Testis (tissue), 3 donors: ENCODE data around the gene ACP1. TPM values are rescaled to one million over a fixed set of nuclear protein-coding genes. Genes with fewer than 3 reads are reported as not detected.

Experiments used
- DNase-seq: peaks from one replicate; pipeline ENCODE4 v3.0.0-alpha.2; 2019
- H3K27ac ChIP-seq, 2 donors: fragments of 200-600 bp; sonication (generic); one replicate each; pipeline ENCODE4 v1.5.1; 2019
- H3K27me3 ChIP-seq: fragments of 200-600 bp; sonication (generic); one replicate; pipeline ENCODE4 v1.5.1; 2019
- H3K36me3 ChIP-seq: fragments of 200-600 bp; sonication (generic); one replicate; pipeline ENCODE4 v1.5.1; 2017; ENCODE audit warnings: low read depth; ENCODE audit errors: missing control alignments
- H3K4me1 ChIP-seq: fragments of 200-600 bp; sonication (generic); one replicate; pipeline ENCODE4 v1.5.1; 2019
- H3K4me3 ChIP-seq, 2 donors: fragments of 200-600 bp; sonication (generic); one replicate each; pipeline ENCODE4 v1.5.1; 2017 to 2019
- H3K9me3 ChIP-seq: fragments of 200-600 bp; sonication (generic); one replicate; pipeline ENCODE4 v1.5.1; 2017
- POLR2A ChIP-seq: fragments of 450-650 bp; IDR thresholded peaks from one replicate; pipeline ENCODE4 v1.6.1; 2017; ENCODE audit warnings: antibody characterized with exemption, mild to moderate bottlenecking, moderate library complexity
- WGBS, 2 donors: methylation state at CpG; one replicate each; pipeline ENCODE4 v1.1.5; 2018; 5-methylcytosine and 5-hydroxymethylcytosine counted together
- intact Hi-C: fragments of 100-400 bp; cut with DNase I; formaldehyde crosslinking; loops from one replicate; pipeline ENCODE4 v1.15.1; 2023; ENCODE audit warnings: low total_unique reads
- polyA plus RNA-seq: library from polyadenylated mRNA; stranded (reverse); fragments of 350-450 nt; fragmentation: Illumina TruSeq; extraction: RNeasy Lipid Tissue Mini Kit (QIAGEN cat#74804); gene quantifications from one replicate; pipeline ENCODE4 v1.2.3, GENCODE V29; 2014; ENCODE audit warnings: low read depth, low replicate concordance; ENCODE audit not compliant: insufficient read depth
- total RNA-seq, 2 donors: library from RNA; depleted of rRNA; stranded (reverse); fragments of >200 nt; gene quantifications; one replicate each; pipeline ENCODE4 v1.2.3, GENCODE V29; 2016
- TF ChIP-seq, protein P1 (sequence below), 3 experiments: fragments of 450-650 bp in 2 of 3; fragments of 200-600 bp in 1 of 3; sonication (generic) in 1 of 3; IDR thresholded peaks; one replicate each; pipeline ENCODE4 v1.5.1; 2016 to 2019; ENCODE audit warnings: antibody characterized with exemption in 3 of 3, mild to moderate bottlenecking in 2 of 3, moderate library complexity in 1 of 3

ACP1 gene
- total and polyA plus RNA-seq, 3 donors from 2014 or later = 117 to 136 (median 135) TPM

DNA sequence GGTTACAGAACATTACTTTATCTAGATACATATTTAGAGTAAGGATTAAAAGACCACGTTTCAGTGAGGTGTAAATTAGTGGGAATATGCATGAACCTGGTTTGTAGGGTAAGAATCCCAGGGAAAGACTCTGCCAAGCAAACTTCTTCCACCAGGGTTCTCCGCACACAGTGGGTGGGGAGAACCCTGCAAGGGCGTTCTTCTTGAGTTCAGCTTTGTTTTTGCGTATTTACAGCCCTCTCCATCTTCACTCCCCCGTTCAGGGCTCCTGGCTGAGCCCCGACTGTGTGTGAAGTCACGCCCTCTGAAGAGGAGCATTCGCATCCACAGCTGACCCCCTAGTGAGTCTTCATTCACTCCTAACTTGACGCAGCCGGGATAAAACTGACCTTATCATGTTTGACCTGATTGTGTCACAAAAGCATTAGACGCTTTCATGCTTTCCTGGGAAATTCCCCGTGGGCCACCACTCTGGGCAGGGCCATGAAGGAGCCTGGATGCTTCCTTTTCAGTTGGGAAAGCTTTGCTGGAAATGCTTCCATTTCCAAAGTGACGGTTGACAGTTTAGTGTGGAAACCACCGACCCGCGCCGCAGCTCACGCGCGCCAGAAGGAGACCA lies 22.1 kb downstream of the ACP1 start:
- no peaks in the 10 kb centered on the region for H3K27me3 ChIP-seq
- DNase-seq = no peak
- peak overlapping the region; percentile 55 to 86 for H3K27ac ChIP-seq
- no peaks in the 10 kb centered on the region for H3K9me3 ChIP-seq
- intact Hi-C loops = no loop called here
- H3K4me3 ChIP-seq = peak overlapping the region; percentile 48 to 66
- 36 to 43% methylated on average over 20 of the region's 20 CpGs for WGBS, 2 donors
- TF ChIP-seq, protein P1, sequence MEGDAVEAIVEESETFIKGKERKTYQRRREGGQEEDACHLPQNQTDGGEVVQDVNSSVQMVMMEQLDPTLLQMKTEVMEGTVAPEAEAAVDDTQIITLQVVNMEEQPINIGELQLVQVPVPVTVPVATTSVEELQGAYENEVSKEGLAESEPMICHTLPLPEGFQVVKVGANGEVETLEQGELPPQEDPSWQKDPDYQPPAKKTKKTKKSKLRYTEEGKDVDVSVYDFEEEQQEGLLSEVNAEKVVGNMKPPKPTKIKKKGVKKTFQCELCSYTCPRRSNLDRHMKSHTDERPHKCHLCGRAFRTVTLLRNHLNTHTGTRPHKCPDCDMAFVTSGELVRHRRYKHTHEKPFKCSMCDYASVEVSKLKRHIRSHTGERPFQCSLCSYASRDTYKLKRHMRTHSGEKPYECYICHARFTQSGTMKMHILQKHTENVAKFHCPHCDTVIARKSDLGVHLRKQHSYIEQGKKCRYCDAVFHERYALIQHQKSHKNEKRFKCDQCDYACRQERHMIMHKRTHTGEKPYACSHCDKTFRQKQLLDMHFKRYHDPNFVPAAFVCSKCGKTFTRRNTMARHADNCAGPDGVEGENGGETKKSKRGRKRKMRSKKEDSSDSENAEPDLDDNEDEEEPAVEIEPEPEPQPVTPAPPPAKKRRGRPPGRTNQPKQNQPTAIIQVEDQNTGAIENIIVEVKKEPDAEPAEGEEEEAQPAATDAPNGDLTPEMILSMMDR (IDR thresholded peaks at IDR 0.05) = no peak
- TF ChIP-seq POLR2A = no peak
- H3K4me1 ChIP-seq = peaks cover 12% of the 10 kb centered on the region
- no peaks in the 10 kb centered on the region for H3K36me3 ChIP-seq

DNA sequence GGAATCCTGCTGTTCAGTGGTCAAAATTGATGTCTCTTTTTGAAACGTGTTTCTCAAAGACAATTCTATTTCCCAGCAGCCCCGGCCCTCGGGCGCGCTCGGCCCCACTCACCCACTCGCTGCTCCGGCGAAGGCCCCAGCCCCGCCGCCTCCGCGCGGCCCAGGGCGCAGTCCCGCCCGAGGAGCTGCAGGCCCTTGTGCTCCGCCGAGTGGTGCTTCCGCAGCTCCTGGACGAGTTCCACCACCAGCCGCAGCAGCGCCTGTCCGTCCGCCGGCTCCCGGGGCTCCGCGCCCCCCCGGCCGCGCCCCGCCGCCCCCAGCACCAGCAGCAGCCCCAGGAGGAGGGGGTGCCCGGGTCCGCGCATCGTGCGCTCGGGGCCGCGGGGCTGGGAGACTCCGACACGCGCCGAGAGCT lies 22.7 kb downstream of the ACP1 start:
- 2 to 3% methylated on average over 18 to 20 of the region's 46 CpGs for WGBS, 2 donors
- H3K9me3 ChIP-seq = no peaks in the 10 kb centered on the region
- peaks cover 12% of the 10 kb centered on the region for H3K4me1 ChIP-seq
- intact Hi-C loops = no loop called here
- H3K27me3 ChIP-seq = no peaks in the 10 kb centered on the region
- H3K4me3 ChIP-seq = peak overlapping the region; percentile 48 to 66
- H3K27ac ChIP-seq = peak overlapping the region; percentile 76 to 86
- TF ChIP-seq, protein P1 (IDR thresholded peaks at IDR 0.05) = no peak
- no peak for TF ChIP-seq POLR2A
- H3K36me3 ChIP-seq = no peaks in the 10 kb centered on the region
- peak; percentile 63 for DNase-seq

DNA sequence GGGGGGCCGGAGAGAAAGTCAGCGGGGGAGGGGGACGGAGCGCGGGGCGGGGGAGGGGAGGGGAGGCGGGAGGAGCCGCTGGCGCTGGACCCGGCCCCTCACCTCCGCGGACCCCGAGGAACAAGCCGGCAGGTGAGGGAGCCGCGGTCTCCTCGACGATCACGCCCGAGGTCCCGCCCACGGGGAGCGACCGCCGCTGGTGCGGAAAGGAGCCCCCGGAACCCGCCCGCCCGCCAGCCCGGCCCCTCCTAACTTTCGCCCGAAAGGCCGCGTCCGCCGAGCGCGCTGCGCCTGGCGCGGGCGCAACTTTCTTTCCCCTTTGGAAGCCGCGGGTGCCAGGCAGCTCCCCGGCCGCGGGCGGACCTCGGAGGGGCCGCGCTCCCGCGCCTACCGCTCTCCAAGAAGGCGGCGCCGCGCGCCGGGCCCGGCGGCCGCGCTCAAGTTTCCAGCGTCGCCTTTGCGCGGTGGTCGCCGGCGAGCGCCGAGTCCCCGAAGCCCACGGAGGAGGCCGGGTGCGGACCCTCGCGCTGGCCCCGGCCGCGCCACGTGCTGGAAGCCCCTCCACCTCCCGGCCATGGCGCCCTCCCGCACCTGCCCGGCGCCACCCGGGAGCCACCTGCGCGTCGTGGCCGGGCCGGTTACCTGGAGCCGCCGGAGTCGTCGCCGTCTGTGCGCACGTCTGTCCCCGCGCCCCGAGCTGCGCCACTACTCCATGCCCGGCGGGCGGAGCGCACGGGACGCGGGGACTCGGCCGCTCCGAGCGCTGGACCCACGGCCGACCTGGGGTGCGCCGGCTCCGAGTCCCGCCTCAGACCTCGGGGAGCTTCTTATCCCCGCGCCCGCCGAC lies 23.4 kb downstream of the ACP1 start, which contains the start of gene ALKAL2:
Gene ALKAL2 (minus strand): TSS at position 181 of the 847 bp plus-strand sequence. CDS start 256 bp downstream, outside the sequence.
- no peak for DNase-seq
- no peaks in the 10 kb centered on the region for H3K27me3 ChIP-seq

DNA sequence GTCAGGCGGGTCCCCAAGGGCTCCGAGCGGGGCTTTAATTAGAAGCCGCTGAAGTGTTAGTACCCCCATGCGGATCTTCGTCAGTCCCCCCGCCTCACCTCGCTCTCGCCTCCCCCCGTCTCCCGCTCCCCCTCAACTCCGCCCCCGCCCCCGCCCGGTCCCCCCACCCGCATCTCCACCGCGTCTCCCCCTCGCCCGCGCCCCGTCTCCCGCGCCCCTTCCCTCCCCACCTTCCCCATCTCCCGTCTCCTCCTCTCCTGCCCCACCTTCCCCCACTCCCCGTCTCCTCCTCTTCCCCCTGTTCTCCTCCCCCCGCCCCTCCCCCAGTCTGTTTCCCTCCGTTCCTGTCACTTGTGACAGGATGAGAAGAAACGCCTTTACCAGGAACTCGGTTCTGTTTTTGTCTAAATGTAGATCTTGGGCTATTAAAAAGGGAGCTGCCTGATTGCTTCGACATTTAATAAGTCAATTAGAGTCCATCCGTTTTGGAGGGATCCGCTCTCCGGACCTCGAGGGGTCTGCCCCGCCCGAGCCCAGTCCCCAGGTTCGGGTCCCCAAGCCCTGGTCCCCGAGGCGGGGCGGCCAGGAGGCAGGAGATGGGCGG lies 24.1 kb downstream of the ACP1 start:
- H3K9me3 ChIP-seq = no peaks in the 10 kb centered on the region
- no peaks in the 10 kb centered on the region for H3K27me3 ChIP-seq
- WGBS, 2 donors = 3% methylated on average over 37 to 38 of the region's 42 CpGs
- DNase-seq = peak; percentile 50
- H3K36me3 ChIP-seq = no peaks in the 10 kb centered on the region
- H3K4me3 ChIP-seq = peak overlapping the region; percentile 48 to 66
- TF ChIP-seq POLR2A = no peak
- intact Hi-C loops = no loop called here
- H3K27ac ChIP-seq = peak overlapping the region; percentile 28 to 86
- peaks cover 12% of the 10 kb centered on the region for H3K4me1 ChIP-seq

More for the DNA sequence above, 23.4 kb downstream of the ACP1 start, which contains the start of gene ALKAL2:
- H3K36me3 ChIP-seq = no peaks in the 10 kb centered on the region
- H3K4me3 ChIP-seq = peak within 1 kb of the TSS; percentile 48 to 66
- H3K27ac ChIP-seq = peak within 1 kb of the TSS; percentile 76 to 86
- H3K9me3 ChIP-seq = no peaks in the 10 kb centered on the region
- TF ChIP-seq, protein P1 (IDR thresholded peaks at IDR 0.05) = no peak
- peaks cover 12% of the 10 kb centered on the region for H3K4me1 ChIP-seq
- intact Hi-C loops = no loop called here
- WGBS, 2 donors = 0 to 1% methylated on average over 5 to 72 of the region's 128 CpGs
